ENCODE data around the gene PDCD1. TPM values are rescaled to one million over a fixed set of nuclear protein-coding genes. Genes with fewer than 3 reads are reported as not detected.
"Not testable (repeated sequence)": the region's sequence is repeated elsewhere in the genome, so short reads cannot be mapped to it uniquely, and the experiment has no call there.

Gene PDCD1
- total RNA-seq, 1 donor, result not detected

DNA sequence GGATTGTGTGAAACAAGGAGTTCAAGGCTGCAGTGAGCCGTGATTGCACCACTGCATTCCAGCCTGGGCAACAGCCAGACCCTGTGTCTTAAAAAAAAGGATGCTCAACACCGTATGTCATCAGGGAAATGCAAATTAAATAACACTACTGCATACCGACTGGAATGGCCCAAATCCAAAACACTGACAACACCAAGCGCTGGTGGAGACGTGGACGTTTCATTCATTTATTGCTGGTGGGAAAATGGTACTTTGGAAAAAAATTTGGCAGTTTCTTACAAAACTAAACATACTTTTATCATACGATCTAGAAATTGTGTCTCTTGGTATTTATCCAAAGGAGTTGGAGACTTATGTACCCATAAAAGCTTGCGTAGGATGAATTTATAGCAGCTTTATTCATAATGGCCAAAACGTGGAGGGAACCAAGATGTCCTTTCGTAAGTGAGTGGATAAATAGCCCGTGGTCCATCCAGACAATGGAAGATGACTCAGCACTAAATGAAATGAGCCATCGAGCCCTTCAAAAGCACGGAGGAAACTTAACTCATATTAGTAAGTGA is 25.5 kb downstream of the PDCD1 start:
- H3K4me3 ChIP-seq (ENCODE audit: low read depth, low read length), result no peak overlapping the region
- no peak for TF ChIP-seq CTCF (IDR thresholded peaks at IDR 0.05; ENCODE audit: insufficient read depth, low read length)
- peak; percentile 64 for DNase-seq (ENCODE audit: low read depth)

GRCh38 chr2:241827394-241827793 is 31.3 kb downstream of the PDCD1 start:
- DNase-seq (ENCODE audit: low read depth), result no peak
- H3K4me3 ChIP-seq (ENCODE audit: low read depth, low read length), result no peak overlapping the region
- TF ChIP-seq CTCF (IDR thresholded peaks at IDR 0.05; ENCODE audit: insufficient read depth, low read length), result no peak

- not testable (repeated sequence) for DNase-seq (ENCODE audit: low read depth); H3K4me3 ChIP-seq (ENCODE audit: low read depth, low read length)
Observed at GRCh38 chr2:241823531-241824437, 34.9 kb downstream of the PDCD1 start.

DNA sequence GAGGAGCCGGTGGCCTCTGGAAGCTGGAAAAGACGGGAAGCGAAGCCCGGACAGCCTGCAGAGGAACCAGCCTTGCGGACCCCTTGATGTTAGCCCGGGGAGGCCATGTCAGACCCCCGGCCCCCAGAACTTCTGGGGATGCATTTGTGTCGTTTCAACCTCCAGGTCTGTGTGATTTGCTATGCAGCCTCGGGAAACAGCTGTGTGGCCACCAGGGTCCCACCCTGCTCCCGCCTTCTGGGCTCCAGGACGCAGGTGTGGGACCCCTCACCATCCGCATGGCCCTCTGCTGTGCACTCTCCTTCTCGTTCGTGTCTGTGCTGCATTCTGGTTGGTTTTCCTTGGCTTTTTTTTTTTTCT is 36.5 kb downstream of the PDCD1 start:
- no peak for DNase-seq (ENCODE audit: low read depth)
- TF ChIP-seq CTCF (IDR thresholded peaks at IDR 0.05; ENCODE audit: insufficient read depth, low read length), result no peak
- H3K4me3 ChIP-seq (ENCODE audit: low read depth, low read length), result no peak overlapping the region

DNA sequence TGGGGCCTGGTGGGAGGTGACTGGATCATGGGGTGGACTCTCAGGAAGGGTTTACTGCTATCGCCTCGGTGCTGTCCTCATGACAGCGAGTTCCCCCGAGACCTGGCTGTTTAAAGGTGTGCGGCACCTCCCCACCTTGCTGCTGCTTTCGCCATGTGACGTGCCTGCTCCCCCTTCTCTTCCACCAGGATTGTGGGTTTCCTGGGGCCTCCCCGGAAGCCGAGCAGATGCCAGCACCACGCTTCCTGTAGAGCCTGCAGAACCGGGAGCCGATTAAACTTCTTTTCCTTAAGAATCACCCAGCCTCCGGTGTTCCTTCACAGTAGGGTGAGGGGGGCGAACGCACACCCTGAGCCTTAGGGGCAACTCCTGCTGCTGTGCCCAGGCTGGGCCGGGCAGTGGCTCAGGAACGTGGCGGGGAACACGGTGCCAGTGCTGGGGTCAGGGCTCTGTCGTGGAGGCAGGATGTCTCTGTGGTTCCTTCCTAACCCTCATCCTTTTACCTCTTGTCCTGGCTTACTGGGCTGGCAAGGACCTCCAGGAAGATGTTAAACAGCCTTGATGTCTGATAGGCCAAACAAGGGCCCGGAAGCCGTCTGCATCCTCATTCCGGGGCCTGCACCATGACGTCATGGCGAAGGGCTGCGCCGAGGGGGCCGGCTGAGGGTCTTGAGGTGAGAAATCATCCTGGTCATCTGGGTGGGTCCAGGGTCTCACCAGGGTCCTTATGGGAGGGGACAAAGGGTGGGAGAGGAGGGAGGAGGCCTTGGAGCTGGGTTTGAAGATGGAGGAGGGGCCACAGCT is 37.0 kb downstream of the PDCD1 start:
- no peak for TF ChIP-seq CTCF (IDR thresholded peaks at IDR 0.05; ENCODE audit: insufficient read depth, low read length)
- no peak overlapping the region for H3K4me3 ChIP-seq (ENCODE audit: low read depth, low read length)
- no peak for DNase-seq (ENCODE audit: low read depth)

DNA sequence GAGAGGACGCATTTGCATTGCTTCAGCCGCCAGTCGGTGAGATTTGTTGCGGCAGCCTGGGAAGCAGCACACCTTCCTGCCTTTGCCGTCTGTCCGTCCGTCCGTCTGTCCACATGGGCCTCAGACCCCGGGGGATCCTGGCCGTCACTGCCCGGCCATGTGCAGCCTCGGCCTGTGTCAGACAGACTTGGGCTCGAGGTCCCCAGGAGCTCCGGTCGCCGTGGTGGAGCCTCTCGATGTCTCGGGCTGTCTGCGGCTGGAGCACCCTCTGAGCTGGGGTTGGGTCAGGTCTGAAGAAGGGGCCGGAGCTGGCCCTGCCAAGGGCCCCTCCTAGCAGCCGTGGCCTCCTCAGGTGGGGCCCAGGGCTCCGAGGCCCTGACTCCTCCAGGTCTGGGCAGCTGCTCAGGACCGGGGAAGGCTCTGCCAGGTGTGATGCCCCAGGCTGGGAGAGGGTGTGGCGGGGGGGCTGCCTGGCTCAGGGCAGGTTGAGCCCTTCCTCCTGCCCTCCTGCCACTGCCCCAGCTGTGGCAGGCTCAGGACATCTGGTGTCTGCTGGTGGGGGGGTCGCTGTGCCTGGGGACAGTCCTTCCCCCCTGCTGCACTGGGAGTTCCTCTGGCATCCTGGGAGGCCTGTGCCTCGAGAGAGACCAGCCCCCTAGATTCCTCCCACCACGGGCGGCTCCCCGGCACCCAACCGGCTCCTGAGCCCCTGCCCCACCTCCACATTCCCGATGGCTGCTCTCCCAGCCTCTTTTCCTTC is 37.9 kb downstream of the PDCD1 start:
- no peak for DNase-seq (ENCODE audit: low read depth)
- no peak overlapping the region for H3K4me3 ChIP-seq (ENCODE audit: low read depth, low read length)
- TF ChIP-seq CTCF (IDR thresholded peaks at IDR 0.05; ENCODE audit: insufficient read depth, low read length), result no peak

DNA sequence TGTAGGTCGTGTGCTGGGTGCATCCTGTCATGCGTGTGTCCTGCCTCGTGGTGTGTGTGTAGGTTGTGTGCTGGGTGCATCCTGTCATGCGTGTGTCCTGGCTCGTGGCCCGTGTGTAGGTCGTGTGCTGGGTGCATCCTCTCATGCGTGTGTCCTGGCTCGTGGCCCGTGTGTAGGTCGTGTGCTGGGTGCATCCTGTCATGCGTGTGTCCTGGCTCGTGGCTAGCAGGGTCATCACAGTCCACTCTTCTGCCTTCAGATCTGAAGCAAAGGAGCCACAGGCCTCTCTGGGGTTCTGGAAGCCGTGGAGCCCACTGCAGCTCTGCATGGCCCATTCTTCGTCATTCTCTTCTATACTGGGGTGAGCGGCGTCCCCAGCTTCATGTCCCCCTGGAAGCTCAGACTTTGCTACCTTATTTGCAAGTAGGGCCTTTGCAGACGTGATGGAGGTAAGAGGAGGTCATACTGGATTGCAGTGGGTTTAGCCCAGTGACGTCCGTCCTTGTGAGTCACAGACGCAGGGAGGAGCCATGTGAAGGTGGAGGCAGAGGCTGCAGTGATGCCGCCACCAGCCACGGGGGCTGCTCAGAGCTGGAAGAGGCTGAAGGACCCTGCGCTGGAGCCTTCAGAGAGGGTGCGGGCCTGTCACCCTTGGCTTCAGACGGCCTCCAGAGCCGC is 38.6 kb downstream of the PDCD1 start:
- not testable (repeated sequence) for H3K4me3 ChIP-seq (ENCODE audit: low read depth, low read length); DNase-seq (ENCODE audit: low read depth)

All from fibroblast of the aortic adventitia (primary cell).